Trophoblast cell (in vitro differentiated cells and primary cell): Measurements from ENCODE around the gene ARMH1.

Experiments
- DNase-seq, 2 donors: peaks; one replicate each; pipeline ENCODE4 v3.0.0-alpha.2; 2016
- H2AFZ ChIP-seq: 2 replicates; pipeline ENCODE4 v1.6.1; 2013; ENCODE audit warnings: low read length, moderate library complexity, mild to moderate bottlenecking; ENCODE audit not compliant: insufficient read depth, poor library complexity
- H2AK5ac ChIP-seq: 2 replicates; pipeline ENCODE4 v1.6.1; 2013; ENCODE audit warnings: mild to moderate bottlenecking, low read length
- H2BK120ac ChIP-seq: 2 replicates; pipeline ENCODE4 v1.6.1; 2013; ENCODE audit warnings: low read length, mild to moderate bottlenecking, moderate library complexity; ENCODE audit not compliant: insufficient read depth, poor library complexity
- H2BK12ac ChIP-seq: 2 replicates; pipeline ENCODE4 v1.6.1; 2013; ENCODE audit warnings: mild to moderate bottlenecking, low read length, moderate library complexity
- H2BK5ac ChIP-seq: 2 replicates; pipeline ENCODE4 v1.6.1; 2013; ENCODE audit warnings: low read length, low read depth, moderate library complexity, mild to moderate bottlenecking; ENCODE audit not compliant: poor library complexity
- H3K14ac ChIP-seq: 2 replicates; pipeline ENCODE4 v1.6.1; 2013; ENCODE audit warnings: mild to moderate bottlenecking, low read length
- H3K18ac ChIP-seq: 2 replicates; pipeline ENCODE4 v1.6.1; 2013; ENCODE audit warnings: mild to moderate bottlenecking, low read length
- H3K23ac ChIP-seq: 2 replicates; pipeline ENCODE4 v1.6.1; 2013; ENCODE audit warnings: low read length
- H3K27ac ChIP-seq: 2 replicates; pipeline ENCODE4 v1.5.1; 2013; ENCODE audit warnings: low read depth, mild to moderate bottlenecking, inconsistent platforms, low read length, moderate library complexity
- H3K27me3 ChIP-seq: 2 replicates; pipeline ENCODE4 v1.6.1; 2013; ENCODE audit warnings: inconsistent platforms, mild to moderate bottlenecking, low read length, moderate library complexity; ENCODE audit not compliant: insufficient read depth
- H3K36me3 ChIP-seq, 2 experiments: 1 replicate in 1 of 2; 2 replicates in 1 of 2; pipeline ENCODE4 v1.6.1; 2013; ENCODE audit warnings: low read length in 2 of 2, mild to moderate bottlenecking in 2 of 2, moderate library complexity in 1 of 2; ENCODE audit not compliant: insufficient read depth in 2 of 2, control insufficient read depth in 1 of 2
- H3K4ac ChIP-seq: 2 replicates; pipeline ENCODE4 v1.6.1; 2013; ENCODE audit warnings: low read depth, mild to moderate bottlenecking, low read length, moderate library complexity
- H3K4me1 ChIP-seq, 2 experiments: 1 replicate in 1 of 2; 2 replicates in 1 of 2; pipeline ENCODE4 v1.6.1; 2013; ENCODE audit warnings: low read length in 2 of 2, mild to moderate bottlenecking in 2 of 2, moderate library complexity in 1 of 2; ENCODE audit not compliant: insufficient read depth in 2 of 2, control insufficient read depth in 1 of 2
- H3K4me2 ChIP-seq: 2 replicates; pipeline ENCODE4 v1.6.1; 2013; ENCODE audit warnings: inconsistent platforms, mild to moderate bottlenecking, low read length, moderate library complexity
- H3K4me3 ChIP-seq: 2 replicates; pipeline ENCODE4 v1.5.1; 2013; ENCODE audit warnings: mild to moderate bottlenecking, low read depth, low read length, inconsistent platforms
- H3K79me1 ChIP-seq: one replicate; pipeline ENCODE4 v1.6.1; 2013; ENCODE audit warnings: low read length
- H3K79me2 ChIP-seq: 2 replicates; pipeline ENCODE4 v1.6.1; 2013; ENCODE audit warnings: low read length, mild to moderate bottlenecking; ENCODE audit not compliant: control insufficient read depth, insufficient read depth, poor library complexity
- H3K9ac ChIP-seq: 2 replicates; pipeline ENCODE4 v1.6.1; 2013; ENCODE audit warnings: mild to moderate bottlenecking, low read length
- H3K9me3 ChIP-seq: 2 replicates; pipeline ENCODE4 v1.6.1; 2013; ENCODE audit warnings: low read depth, mild to moderate bottlenecking, control low read depth, inconsistent platforms, low read length; ENCODE audit not compliant: insufficient read depth
- H4K12ac ChIP-seq: 2 replicates; pipeline ENCODE4 v1.6.1; 2013; ENCODE audit warnings: low read depth, mild to moderate bottlenecking, low read length, moderate library complexity
- H4K8ac ChIP-seq: 2 replicates; pipeline ENCODE4 v1.6.1; 2013; ENCODE audit warnings: low read depth, mild to moderate bottlenecking, low read length, moderate library complexity
- H4K91ac ChIP-seq: one replicate; pipeline ENCODE4 v1.6.1; 2013; ENCODE audit warnings: low read depth, mild to moderate bottlenecking, low read length, moderate library complexity
- WGBS: extraction: QIAGEN DNeasy Blood & Tissue Kit; methylation state at CpG from one replicate; pipeline ENCODE4 v1.1.7; 2013; ENCODE audit warnings: missing lambda C conversion rate; ENCODE audit not compliant: insufficient read length, insufficient coverage; ENCODE audit errors: extremely low coverage; 5-methylcytosine and 5-hydroxymethylcytosine counted together

ARMH1 gene

GRCh38 chr1:44714532-44714931, 40.0 kb downstream of the ARMH1 start:
- Histone ChIP-seq H3K14ac (no peak overlapping the region), H4K91ac (no peak overlapping the region), H2AFZ (peak overlapping the region; percentile 25), H3K9ac (no peak overlapping the region), H3K18ac (no peak overlapping the region), H3K27me3 (no peaks in the 10 kb centered on the region), H2BK5ac (no peak overlapping the region), H3K27ac (no peak overlapping the region), H3K79me2 (no peaks in the 10 kb centered on the region), H3K9me3 (no peaks in the 10 kb centered on the region), H3K79me1 (no peaks in the 10 kb centered on the region), H3K4me1 (no peaks in the 10 kb centered on the region), H4K8ac (no peak overlapping the region), H3K4me2 (no peak overlapping the region), H2BK120ac (no peak overlapping the region), H4K12ac (no peak overlapping the region), H3K4me3 (no peak overlapping the region), H3K4ac (no peak overlapping the region), H2BK12ac (no peak overlapping the region), H3K36me3 (no peaks in the 10 kb centered on the region), H3K23ac (no peak overlapping the region), H2AK5ac (no peak overlapping the region)
- no peak for DNase-seq
- WGBS: no CpG with 5 or more reads among the region's 7 CpGs

- H3K79me1 ChIP-seq: no peaks in the 10 kb centered on the region
- no peak overlapping the region for H2BK12ac ChIP-seq
- no peak overlapping the region for H3K4me3 ChIP-seq
- no peak overlapping the region for H2AK5ac ChIP-seq
- no peak overlapping the region for H4K8ac ChIP-seq
- H3K18ac ChIP-seq: no peak overlapping the region
- no peak overlapping the region for H3K9ac ChIP-seq
- peak overlapping the region; percentile 25 for H2AFZ ChIP-seq
- no peaks in the 10 kb centered on the region for H3K4me1 ChIP-seq
- no peak overlapping the region for H4K91ac ChIP-seq
- no peak overlapping the region for H4K12ac ChIP-seq
- no peak overlapping the region for H3K4ac ChIP-seq
- H2BK5ac ChIP-seq: no peak overlapping the region
- no peaks in the 10 kb centered on the region for H3K27me3 ChIP-seq
- no peak overlapping the region for H3K14ac ChIP-seq
- H3K4me2 ChIP-seq: no peak overlapping the region
- DNase-seq: peak; percentile 70 to 90
- WGBS: no CpG with 5 or more reads among the region's 9 CpGs
- H3K36me3 ChIP-seq: no peaks in the 10 kb centered on the region
- H3K27ac ChIP-seq: no peak overlapping the region
- no peaks in the 10 kb centered on the region for H3K9me3 ChIP-seq
- H3K23ac ChIP-seq: no peak overlapping the region
- H3K79me2 ChIP-seq: no peaks in the 10 kb centered on the region
- H2BK120ac ChIP-seq: no peak overlapping the region
These were observed 40.5 kb downstream of the ARMH1 start for GRCh38 chr1:44714944-44715571.

- Histone ChIP-seq H3K18ac (no peak overlapping the region), H3K9me3 (no peaks in the 10 kb centered on the region), H3K27ac (no peak overlapping the region), H2AFZ (no peak overlapping the region), H3K4ac (no peak overlapping the region), H2BK120ac (no peak overlapping the region), H3K4me3 (no peak overlapping the region), H3K27me3 (no peaks in the 10 kb centered on the region), H3K79me1 (no peaks in the 10 kb centered on the region), H3K14ac (no peak overlapping the region), H3K23ac (no peak overlapping the region), H3K4me1 (no peaks in the 10 kb centered on the region), H3K9ac (no peak overlapping the region), H3K79me2 (no peaks in the 10 kb centered on the region), H4K91ac (no peak overlapping the region), H2BK12ac (no peak overlapping the region), H2BK5ac (no peak overlapping the region), H4K8ac (no peak overlapping the region), H3K4me2 (no peak overlapping the region), H3K36me3 (no peaks in the 10 kb centered on the region), H2AK5ac (no peak overlapping the region), H4K12ac (no peak overlapping the region)
- no CpG with 5 or more reads among the region's 4 CpGs for WGBS
- DNase-seq: no peak
These were observed 42.6 kb downstream of the ARMH1 start for GRCh38 chr1:44717156-44717555.

GRCh38 chr1:44717653-44718052, 43.1 kb downstream of the ARMH1 start:
- no peak overlapping the region for H4K8ac ChIP-seq
- no peak overlapping the region for H3K27ac ChIP-seq
- H3K9ac ChIP-seq: no peak overlapping the region
- no peak overlapping the region for H2BK120ac ChIP-seq
- no peaks in the 10 kb centered on the region for H3K9me3 ChIP-seq
- no CpG with 5 or more reads among the region's 1 CpG for WGBS
- no peak overlapping the region for H4K91ac ChIP-seq
- H3K27me3 ChIP-seq: no peaks in the 10 kb centered on the region
- H3K79me2 ChIP-seq: no peaks in the 10 kb centered on the region
- DNase-seq: no peak
- H3K23ac ChIP-seq: no peak overlapping the region
- H2AFZ ChIP-seq: no peak overlapping the region
- no peaks in the 10 kb centered on the region for H3K36me3 ChIP-seq
- H3K4me1 ChIP-seq: no peaks in the 10 kb centered on the region
- H3K14ac ChIP-seq: no peak overlapping the region
- H4K12ac ChIP-seq: no peak overlapping the region
- H2AK5ac ChIP-seq: no peak overlapping the region
- H3K18ac ChIP-seq: no peak overlapping the region
- H3K4me3 ChIP-seq: no peak overlapping the region
- no peak overlapping the region for H3K4ac ChIP-seq
- no peaks in the 10 kb centered on the region for H3K79me1 ChIP-seq
- no peak overlapping the region for H3K4me2 ChIP-seq
- no peak overlapping the region for H2BK5ac ChIP-seq
- no peak overlapping the region for H2BK12ac ChIP-seq
